Middle frontal gyrus (tissue), 1 donor: ENCODE data around the gene TSC22D2.

Source experiments
- DNase-seq: peaks from one replicate; pipeline ENCODE4 v3.0.0-alpha.2; 2015; ENCODE audit warnings: low spot score; ENCODE audit errors: extremely low spot score

TSC22D2 gene

GRCh38 chr3:150412561-150413231, 4.6 kb downstream of the TSC22D2 start:
- no peak for DNase-seq

- no peak for DNase-seq
Observed at GRCh38 chr3:150414258-150414657, 6.2 kb downstream of the TSC22D2 start.

GRCh38 chr3:150414959-150415358, 6.9 kb downstream of the TSC22D2 start:
- no peak for DNase-seq

DNA sequence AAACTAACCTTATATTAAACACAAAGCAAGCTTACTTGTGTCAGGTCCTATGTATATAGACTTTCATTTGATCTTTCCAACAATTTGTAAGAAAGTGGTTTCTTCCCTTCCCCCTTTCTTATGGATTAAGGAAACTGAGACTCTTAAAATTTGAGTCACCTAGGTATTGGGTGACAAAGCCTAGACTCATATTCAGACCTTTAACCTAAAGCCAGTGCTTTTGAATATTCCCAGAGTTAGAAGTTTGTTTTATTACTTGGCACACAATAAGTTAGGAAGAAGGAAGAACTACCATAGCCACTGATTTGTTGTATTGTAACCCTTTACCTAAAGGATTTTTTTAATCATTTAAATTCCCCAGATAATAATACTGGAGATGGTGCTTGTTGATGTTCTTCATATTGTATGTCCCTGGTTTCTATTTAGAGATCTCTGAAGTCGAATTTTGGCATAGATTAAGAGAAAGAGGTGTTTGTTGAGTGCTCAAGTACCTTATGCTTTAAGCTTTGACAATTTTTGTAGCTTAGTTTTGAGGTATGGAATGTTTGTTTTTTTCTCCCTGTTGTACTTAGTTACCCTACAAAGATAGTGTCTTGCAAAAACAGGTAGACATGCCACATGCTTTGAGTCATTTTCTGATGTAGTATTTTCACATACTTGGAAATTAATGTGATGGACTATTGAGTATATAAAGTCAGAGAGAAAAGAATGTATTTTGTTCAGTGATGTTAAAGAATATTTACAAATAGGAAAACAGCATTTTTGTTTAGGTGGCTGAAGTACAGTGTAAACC, 11.2 kb downstream of the TSC22D2 start:
- DNase-seq: no peak

DNA sequence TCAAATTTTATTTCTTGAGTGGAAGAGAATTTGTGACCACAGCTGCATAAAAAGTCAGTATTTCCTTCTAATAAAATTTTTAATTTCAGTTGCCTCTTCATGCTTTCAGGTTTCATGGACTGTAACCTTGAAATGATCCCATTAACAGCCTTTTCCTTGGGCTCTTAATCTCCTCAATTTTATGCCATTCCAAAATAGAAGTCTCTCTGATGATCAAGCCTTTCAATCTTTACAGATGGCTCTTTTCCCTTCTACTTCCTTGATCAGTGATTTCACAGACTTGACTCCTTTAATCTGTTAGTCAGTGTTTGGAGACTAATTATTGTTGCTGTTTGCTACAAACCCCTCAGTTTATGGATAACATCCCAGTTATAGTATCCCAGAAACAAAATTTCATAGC, 11.9 kb downstream of the TSC22D2 start:
- no peak for DNase-seq

DNA sequence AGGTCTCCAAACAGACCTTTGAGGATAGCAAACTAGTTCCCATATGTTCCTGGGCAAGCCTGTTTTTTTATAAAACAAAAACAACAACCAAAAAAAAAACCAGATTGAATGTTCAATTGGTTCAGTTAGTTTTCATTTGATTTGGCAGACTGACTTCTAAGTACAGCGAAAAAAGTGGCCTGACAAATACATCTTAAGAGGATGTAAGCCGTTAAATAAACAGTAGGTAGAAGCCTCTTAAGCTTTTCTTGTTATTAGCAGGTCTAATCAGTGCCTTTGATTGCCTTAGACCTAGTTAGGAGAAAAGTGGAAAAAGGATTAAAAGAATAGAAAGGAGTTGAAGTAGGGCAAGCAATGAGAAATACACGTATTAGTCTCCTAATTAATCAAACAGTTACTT, 13.2 kb downstream of the TSC22D2 start:
- DNase-seq: no peak

DNA sequence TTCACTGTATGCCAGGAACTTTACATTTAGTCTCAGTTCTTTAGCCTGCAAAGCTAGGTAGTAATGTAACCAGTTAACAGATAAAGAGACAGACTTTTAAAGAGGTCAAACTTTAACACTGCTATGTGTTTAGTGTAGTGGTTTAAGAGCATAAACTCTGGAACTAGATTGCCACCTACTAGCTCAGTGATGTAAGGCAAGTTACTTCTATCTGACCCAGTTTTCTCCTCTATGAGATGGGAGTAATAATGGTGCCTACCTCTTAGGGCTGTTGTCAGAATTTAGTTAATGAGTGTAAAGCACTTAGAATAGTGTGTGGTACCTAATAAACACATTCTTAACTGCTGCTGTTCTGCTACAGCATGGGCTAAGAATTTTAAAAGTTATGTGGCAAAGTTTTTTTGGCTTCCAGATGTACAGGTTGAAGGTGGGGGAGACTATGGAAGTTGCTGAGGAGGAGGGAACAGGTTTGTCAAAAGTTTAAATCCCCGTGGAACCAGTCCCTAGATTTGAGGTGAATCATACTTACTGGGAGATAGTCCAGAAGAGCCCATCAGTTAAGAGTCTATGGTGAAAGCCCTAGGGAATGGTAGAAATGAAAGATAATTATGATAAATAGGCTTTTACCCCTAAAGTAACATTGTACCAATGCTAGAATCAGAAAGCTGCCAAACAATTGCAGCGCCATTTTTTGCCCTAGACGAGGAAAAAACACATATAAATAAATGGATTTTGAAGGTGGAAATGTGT, 13.9 kb downstream of the TSC22D2 start:
- DNase-seq: no peak

GRCh38 chr3:150422907-150423306, 14.8 kb downstream of the TSC22D2 start:
- DNase-seq: no peak

GRCh38 chr3:150423761-150424160, 15.7 kb downstream of the TSC22D2 start:
- no peak for DNase-seq

DNA sequence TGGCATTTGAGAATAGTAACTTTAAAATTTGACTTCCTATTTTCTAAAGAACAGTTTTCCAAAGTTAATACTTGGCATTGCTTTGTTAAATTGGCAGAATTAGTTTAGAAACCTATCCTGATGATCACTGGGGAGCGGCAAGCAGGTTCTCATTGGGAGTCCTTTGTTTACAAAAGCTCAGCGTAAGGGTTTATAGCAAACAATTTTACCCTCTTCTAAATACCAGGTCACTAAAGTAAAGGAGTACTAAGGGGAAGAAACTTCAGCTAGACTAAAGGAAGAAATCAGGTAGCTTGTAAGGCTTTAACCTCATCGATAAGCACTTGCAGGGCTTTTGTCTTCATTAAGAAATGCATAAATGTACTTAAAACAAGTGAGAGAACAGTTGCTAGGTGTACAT, 18.2 kb downstream of the TSC22D2 start:
- DNase-seq: no peak

- no peak for DNase-seq
Observed at GRCh38 chr3:150428562-150428961, 20.5 kb downstream of the TSC22D2 start.

DNA sequence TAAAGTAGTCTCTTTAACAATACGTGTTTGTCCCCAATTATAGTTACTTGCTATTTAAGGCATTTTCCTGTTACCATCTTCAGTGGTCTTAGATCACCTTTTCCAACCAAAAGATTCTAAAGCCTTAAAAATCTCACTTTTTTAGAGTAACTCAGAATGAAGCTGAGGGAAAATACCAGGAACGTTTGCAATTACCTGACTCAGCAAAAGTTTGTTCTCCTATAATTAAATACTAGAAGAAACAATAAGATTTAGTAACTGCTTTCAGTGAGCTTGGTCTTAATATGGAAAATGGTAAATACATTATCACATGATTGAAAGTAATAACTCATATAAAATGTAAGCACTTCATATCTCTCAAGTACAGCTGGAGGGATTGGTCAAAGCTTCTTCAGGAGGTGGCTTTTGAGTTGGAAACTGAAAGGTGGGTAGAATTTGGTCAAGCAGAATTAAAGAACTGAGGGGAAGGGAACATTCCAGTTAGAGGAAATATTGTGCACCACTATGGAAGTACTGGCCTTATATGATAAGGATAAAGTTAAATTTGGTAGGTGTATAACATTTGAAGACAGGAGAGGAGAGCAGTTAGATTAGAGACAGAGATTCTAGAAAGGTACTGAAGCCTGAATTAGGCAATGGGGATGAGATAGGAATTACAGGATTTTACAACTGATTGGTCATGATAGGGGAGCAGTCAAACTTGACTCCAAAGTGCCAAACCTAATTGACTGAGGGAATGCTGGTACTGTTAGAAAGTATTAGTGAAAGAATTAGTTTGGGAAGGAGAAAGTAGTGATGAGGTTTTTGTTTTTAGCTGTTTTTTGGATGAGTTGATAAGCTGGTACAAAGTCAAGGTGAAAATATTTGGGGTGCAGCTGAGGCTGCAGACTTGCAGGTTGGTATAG, 21.9 kb downstream of the TSC22D2 start:
- no peak for DNase-seq

DNA sequence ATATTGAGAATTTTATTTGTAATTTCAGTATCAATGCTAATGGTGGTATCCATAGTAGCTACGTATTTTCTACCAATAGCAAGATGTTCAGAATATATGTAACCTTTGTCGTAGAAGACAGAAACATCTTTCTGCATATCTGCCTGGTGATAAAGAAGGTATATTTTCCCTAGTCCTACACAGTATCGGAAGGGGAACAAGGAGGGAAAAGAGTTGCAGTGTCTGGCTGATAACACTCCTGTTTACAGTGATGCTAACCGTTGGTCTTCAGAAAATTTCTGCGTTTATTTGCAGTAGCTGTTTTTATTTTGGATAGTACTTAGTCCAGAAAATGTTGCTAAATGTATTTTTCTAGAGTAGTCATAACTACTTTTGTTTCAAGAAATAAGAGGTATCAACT, 25.2 kb downstream of the TSC22D2 start:
- no peak for DNase-seq

DNA sequence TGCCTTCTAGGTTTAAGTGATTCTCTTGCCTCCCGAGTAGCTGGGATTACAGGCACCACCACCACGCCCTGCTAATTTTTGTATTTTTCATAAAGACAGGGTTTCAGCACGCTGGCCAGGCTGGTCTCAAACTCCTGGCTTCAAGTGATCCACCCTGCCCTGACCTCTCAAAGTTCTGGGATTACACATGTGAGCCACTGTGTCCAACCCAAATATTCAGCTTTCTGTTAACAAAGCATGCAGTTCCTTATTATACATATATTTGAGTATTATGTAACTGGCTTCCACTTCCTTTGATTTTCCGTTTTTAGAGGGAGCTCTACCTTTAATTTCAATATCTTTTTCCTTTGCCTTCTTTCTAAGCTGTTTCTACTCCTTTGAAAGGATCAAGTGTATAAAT, 26.1 kb downstream of the TSC22D2 start:
- no peak for DNase-seq

GRCh38 chr3:150436161-150436560, 28.1 kb downstream of the TSC22D2 start:
- DNase-seq: no peak

- no peak for DNase-seq
Observed at GRCh38 chr3:150439657-150440056, 31.6 kb downstream of the TSC22D2 start.

- no peak for DNase-seq
Observed at GRCh38 chr3:150443331-150443741, 35.2 kb downstream of the TSC22D2 start.

DNA sequence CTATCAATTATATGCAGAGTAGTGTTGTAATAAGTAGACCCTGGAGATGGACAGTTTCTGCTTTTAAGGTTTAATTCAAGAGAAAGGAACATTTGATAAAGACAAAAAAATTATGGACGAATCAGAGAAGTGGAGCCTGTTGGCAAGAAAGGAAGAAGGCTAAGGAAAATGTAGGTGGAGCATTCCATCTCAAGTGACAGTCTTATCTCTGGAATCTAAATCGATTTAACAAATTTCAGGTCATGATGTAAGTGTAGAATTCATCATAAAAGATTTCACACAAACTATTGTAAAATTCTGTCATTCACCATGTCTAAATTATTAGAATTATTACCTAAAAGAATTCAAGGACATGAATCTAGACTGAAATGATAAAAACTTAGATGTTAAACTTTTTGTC, 36.3 kb downstream of the TSC22D2 start:
- no peak for DNase-seq

DNA sequence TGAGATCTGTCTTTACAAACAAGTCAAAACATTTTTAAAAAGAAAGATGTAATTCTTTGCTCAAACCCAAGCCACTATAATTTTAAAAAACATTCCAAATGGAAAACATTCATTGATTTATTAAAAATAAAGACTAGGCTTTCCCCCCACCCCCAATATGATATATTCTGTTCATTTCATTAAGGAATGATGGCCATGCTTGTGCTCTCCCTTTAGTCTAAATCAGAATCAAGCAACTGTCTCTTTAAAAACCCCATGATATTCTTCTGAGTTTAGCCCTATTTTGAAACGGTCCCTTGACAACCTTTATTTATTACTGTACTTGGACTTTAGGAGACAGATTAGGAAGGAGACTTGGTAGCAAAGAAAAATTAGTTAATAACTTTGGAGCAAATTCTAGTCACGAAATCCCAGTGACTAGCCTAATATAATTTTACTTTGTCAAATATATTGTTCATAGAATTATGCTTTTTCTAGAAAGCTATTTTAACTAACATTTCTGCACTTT, 38.4 kb downstream of the TSC22D2 start:
- DNase-seq: no peak

- DNase-seq: no peak
Observed at GRCh38 chr3:150447084-150447483, 39.0 kb downstream of the TSC22D2 start.
